ENCODE measurements around the gene SLC37A1. TPM values are rescaled to one million over a fixed set of nuclear protein-coding genes. Genes with fewer than 3 reads are reported as not detected.

Gene SLC37A1
- total and polyA plus RNA-seq, 4 donors: 2.0 to 7.2 (median 4.3) TPM

- Histone ChIP-seq H3K27ac (ENCODE audit: low read depth in 1 of 2, low read length in 2 of 2) (no peak overlapping the region), H3K4me3 (ENCODE audit: low read depth in 1 of 3, low read length in 3 of 3) (no peak overlapping the region), H3K9me3 (ENCODE audit: control insufficient read depth in 4 of 4, low read length in 3 of 4) (peaks cover 2 to 8% (median 4%) of the 10 kb centered on the region in 4 donors), H3K4me1 (ENCODE audit: control insufficient read depth in 4 of 4, insufficient read depth in 4 of 4, low read length in 3 of 4) (no peaks in the 10 kb centered on the region), H3K27me3 (ENCODE audit: control insufficient read depth in 4 of 4, insufficient read depth in 4 of 4, low read length in 3 of 4) (no peaks in the 10 kb centered on the region), H3K9ac (ENCODE audit: low read depth in 1 of 2, low read length in 2 of 2) (no peak overlapping the region), H3K36me3 (ENCODE audit: control insufficient read depth in 4 of 4, insufficient read depth in 3 of 4, low read depth in 1 of 4, low read length in 3 of 4) (no peaks in the 10 kb centered on the region)
- 79% methylated on average over 4 of the region's 4 CpGs for WGBS
- DNase-seq (ENCODE audit: low spot score): no peak
- no peak for TF ChIP-seq HNF4G (IDR thresholded peaks at IDR 0.05)
- TF ChIP-seq TAF1 (conservative IDR thresholded peaks at IDR 0.05): no peak
- no peak for TF ChIP-seq SP1 (IDR thresholded peaks at IDR 0.05)
- no peak for TF ChIP-seq ATF3 (IDR thresholded peaks at IDR 0.05)
- TF ChIP-seq FOXA2 (IDR thresholded peaks at IDR 0.05): no peak
- TF ChIP-seq RAD21 (IDR thresholded peaks at IDR 0.05): no peak
- TF ChIP-seq FOXA1 (IDR thresholded peaks at IDR 0.05): no peak
- no peak for TF ChIP-seq GABPA (IDR thresholded peaks at IDR 0.05 in 1 of 2, conservative IDR thresholded peaks at IDR 0.05 in 1 of 2)
- no peak for TF ChIP-seq MAX (IDR thresholded peaks at IDR 0.05)
- TF ChIP-seq JUND (IDR thresholded peaks at IDR 0.05): no peak
- no peak for TF ChIP-seq NR2F2 (IDR thresholded peaks at IDR 0.05)
- no peak for TF ChIP-seq RXRA (IDR thresholded peaks at IDR 0.05)
- no peak for TF ChIP-seq YY1 (IDR thresholded peaks at IDR 0.05)
- TF ChIP-seq ZBTB33 (IDR thresholded peaks at IDR 0.05): no peak
- no peak for TF ChIP-seq EGR1 (IDR thresholded peaks at IDR 0.05; ENCODE audit: low read depth in 2 of 2)
- TF ChIP-seq, protein P1, sequence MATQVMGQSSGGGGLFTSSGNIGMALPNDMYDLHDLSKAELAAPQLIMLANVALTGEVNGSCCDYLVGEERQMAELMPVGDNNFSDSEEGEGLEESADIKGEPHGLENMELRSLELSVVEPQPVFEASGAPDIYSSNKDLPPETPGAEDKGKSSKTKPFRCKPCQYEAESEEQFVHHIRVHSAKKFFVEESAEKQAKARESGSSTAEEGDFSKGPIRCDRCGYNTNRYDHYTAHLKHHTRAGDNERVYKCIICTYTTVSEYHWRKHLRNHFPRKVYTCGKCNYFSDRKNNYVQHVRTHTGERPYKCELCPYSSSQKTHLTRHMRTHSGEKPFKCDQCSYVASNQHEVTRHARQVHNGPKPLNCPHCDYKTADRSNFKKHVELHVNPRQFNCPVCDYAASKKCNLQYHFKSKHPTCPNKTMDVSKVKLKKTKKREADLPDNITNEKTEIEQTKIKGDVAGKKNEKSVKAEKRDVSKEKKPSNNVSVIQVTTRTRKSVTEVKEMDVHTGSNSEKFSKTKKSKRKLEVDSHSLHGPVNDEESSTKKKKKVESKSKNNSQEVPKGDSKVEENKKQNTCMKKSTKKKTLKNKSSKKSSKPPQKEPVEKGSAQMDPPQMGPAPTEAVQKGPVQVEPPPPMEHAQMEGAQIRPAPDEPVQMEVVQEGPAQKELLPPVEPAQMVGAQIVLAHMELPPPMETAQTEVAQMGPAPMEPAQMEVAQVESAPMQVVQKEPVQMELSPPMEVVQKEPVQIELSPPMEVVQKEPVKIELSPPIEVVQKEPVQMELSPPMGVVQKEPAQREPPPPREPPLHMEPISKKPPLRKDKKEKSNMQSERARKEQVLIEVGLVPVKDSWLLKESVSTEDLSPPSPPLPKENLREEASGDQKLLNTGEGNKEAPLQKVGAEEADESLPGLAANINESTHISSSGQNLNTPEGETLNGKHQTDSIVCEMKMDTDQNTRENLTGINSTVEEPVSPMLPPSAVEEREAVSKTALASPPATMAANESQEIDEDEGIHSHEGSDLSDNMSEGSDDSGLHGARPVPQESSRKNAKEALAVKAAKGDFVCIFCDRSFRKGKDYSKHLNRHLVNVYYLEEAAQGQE (IDR thresholded peaks at IDR 0.05): no peak
- no peak for TF ChIP-seq HNF4A (conservative IDR thresholded peaks at IDR 0.05)
- TF ChIP-seq, protein P2, sequence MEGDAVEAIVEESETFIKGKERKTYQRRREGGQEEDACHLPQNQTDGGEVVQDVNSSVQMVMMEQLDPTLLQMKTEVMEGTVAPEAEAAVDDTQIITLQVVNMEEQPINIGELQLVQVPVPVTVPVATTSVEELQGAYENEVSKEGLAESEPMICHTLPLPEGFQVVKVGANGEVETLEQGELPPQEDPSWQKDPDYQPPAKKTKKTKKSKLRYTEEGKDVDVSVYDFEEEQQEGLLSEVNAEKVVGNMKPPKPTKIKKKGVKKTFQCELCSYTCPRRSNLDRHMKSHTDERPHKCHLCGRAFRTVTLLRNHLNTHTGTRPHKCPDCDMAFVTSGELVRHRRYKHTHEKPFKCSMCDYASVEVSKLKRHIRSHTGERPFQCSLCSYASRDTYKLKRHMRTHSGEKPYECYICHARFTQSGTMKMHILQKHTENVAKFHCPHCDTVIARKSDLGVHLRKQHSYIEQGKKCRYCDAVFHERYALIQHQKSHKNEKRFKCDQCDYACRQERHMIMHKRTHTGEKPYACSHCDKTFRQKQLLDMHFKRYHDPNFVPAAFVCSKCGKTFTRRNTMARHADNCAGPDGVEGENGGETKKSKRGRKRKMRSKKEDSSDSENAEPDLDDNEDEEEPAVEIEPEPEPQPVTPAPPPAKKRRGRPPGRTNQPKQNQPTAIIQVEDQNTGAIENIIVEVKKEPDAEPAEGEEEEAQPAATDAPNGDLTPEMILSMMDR (IDR thresholded peaks at IDR 0.05; ENCODE audit: low read depth, low read length, missing input control): no peak
These were observed 94.8 kb downstream of the SLC37A1 start for GRCh38 chr21:42608446-42608845.

Data from liver (tissue), 9 donors.